IMR-90 (cell line): ENCODE results near the gene DNAJB2.

Experiments used
- BHLHE40 ChIP-seq: fragments of 150-350 bp; IDR thresholded peaks from 2 replicates; pipeline ENCODE4 v1.6.1; 2016; ENCODE audit warnings: mild to moderate bottlenecking, low read depth, low read length
- CEBPB ChIP-seq: IDR thresholded peaks from 2 replicates; pipeline ENCODE4 v1.6.1; 2012; ENCODE audit warnings: low read depth, low read length, improper control_type of control experiment
- CHD1 ChIP-seq: IDR thresholded peaks from 2 replicates; pipeline ENCODE4 v1.6.1; 2012; ENCODE audit warnings: low read depth, low read length, improper control_type of control experiment
- FOS ChIP-seq: fragments of 150-350 bp; IDR thresholded peaks from 2 replicates; pipeline ENCODE4 v1.6.1; 2016; ENCODE audit warnings: low read depth, low read length
- MAFK ChIP-seq: IDR thresholded peaks from 2 replicates; pipeline ENCODE4 v1.6.1; 2012; ENCODE audit warnings: low read depth, low read length, improper control_type of control experiment
- MAZ ChIP-seq: IDR thresholded peaks from 2 replicates; pipeline ENCODE4 v1.6.1; 2012; ENCODE audit warnings: low read depth, mild to moderate bottlenecking, low read length, improper control_type of control experiment, moderate library complexity, borderline replicate concordance
- MXI1 ChIP-seq: IDR thresholded peaks from 2 replicates; pipeline ENCODE4 v1.6.1; 2012; ENCODE audit warnings: low read depth, mild to moderate bottlenecking, low read length, moderate library complexity, borderline replicate concordance
- POLR2A ChIP-seq: IDR thresholded peaks from 2 replicates; pipeline ENCODE4 v1.6.1; 2012; ENCODE audit warnings: mild to moderate bottlenecking, low read depth, low read length
- RAD21 ChIP-seq: IDR thresholded peaks from 2 replicates; pipeline ENCODE4 v1.6.1; 2012; ENCODE audit warnings: low read length, improper control_type of control experiment
- RFX5 ChIP-seq: IDR thresholded peaks from 2 replicates; pipeline ENCODE4 v1.8.0; 2012; ENCODE audit warnings: low read depth, mild to moderate bottlenecking, low read length, moderate library complexity
- SMC3 ChIP-seq: fragments of 150-350 bp; IDR thresholded peaks from 2 replicates; pipeline ENCODE4 v1.6.1; 2016; ENCODE audit warnings: low read depth, mild to moderate bottlenecking, antibody characterized with exemption, low read length, moderate library complexity
- TF ChIP-seq, protein P1 (sequence below): fragments of 150-350 bp; IDR thresholded peaks from 2 replicates; pipeline ENCODE4 v1.6.1; 2017; ENCODE audit warnings: mild to moderate bottlenecking, antibody characterized with exemption, low read length, low read depth
- TF ChIP-seq, protein P2 (sequence below): conservative IDR thresholded peaks from 2 replicates; pipeline ENCODE4 v1.5.1; 2012; ENCODE audit warnings: mild to moderate bottlenecking, low read depth, low read length, improper control_type of control experiment
- TF ChIP-seq, protein P3 (sequence below): fragments of 150-350 bp; IDR thresholded peaks from 2 replicates; pipeline ENCODE4 v1.6.1; 2016; ENCODE audit warnings: low read depth, mild to moderate bottlenecking, low read length, moderate library complexity, borderline replicate concordance

DNA sequence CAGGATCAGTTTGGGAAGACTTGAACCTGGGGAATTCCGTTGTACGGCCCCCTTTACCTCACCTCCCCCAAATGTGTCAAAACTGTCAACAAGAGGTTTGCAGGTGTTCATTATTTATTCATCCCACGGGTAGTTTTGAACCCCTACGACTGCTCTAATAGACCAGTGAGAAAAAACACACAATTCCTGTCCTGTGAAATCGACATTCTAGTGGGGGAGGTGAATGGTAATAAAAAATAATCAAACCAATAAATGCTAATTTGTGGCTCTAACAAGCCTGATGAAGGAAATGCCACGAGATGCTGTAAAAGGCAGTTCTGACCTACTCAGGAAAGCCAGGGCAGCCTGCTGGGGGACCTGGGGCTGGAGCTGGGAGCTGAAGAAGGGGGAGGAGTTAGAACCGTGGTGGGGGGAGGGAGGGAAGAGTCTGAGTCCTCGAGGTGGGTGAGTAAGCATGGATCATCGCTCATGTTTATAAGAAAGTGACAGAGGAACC lies 463 bp upstream of the DNAJB2 start:
- TF ChIP-seq, protein P1, sequence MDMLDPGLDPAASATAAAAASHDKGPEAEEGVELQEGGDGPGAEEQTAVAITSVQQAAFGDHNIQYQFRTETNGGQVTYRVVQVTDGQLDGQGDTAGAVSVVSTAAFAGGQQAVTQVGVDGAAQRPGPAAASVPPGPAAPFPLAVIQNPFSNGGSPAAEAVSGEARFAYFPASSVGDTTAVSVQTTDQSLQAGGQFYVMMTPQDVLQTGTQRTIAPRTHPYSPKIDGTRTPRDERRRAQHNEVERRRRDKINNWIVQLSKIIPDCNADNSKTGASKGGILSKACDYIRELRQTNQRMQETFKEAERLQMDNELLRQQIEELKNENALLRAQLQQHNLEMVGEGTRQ, result no peak
- TF ChIP-seq POLR2A (no peak), CHD1 (no peak), RAD21 (peak; percentile 32; the same call in 1 of the 2 replicates), BHLHE40 (no peak), FOS (peak; percentile 97), SMC3 (peak; percentile 11; the same call in 1 of the 2 replicates), RFX5 (no peak), MAZ (no peak), MXI1 (no peak), MAFK (no peak), CEBPB (no peak)
- TF ChIP-seq, protein P2, sequence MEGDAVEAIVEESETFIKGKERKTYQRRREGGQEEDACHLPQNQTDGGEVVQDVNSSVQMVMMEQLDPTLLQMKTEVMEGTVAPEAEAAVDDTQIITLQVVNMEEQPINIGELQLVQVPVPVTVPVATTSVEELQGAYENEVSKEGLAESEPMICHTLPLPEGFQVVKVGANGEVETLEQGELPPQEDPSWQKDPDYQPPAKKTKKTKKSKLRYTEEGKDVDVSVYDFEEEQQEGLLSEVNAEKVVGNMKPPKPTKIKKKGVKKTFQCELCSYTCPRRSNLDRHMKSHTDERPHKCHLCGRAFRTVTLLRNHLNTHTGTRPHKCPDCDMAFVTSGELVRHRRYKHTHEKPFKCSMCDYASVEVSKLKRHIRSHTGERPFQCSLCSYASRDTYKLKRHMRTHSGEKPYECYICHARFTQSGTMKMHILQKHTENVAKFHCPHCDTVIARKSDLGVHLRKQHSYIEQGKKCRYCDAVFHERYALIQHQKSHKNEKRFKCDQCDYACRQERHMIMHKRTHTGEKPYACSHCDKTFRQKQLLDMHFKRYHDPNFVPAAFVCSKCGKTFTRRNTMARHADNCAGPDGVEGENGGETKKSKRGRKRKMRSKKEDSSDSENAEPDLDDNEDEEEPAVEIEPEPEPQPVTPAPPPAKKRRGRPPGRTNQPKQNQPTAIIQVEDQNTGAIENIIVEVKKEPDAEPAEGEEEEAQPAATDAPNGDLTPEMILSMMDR, result no peak
- TF ChIP-seq, protein P3, sequence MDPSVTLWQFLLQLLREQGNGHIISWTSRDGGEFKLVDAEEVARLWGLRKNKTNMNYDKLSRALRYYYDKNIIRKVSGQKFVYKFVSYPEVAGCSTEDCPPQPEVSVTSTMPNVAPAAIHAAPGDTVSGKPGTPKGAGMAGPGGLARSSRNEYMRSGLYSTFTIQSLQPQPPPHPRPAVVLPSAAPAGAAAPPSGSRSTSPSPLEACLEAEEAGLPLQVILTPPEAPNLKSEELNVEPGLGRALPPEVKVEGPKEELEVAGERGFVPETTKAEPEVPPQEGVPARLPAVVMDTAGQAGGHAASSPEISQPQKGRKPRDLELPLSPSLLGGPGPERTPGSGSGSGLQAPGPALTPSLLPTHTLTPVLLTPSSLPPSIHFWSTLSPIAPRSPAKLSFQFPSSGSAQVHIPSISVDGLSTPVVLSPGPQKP, result no peak
